HG03108 (cell line): ENCODE measurements around the gene TMPRSS15.
"Not testable (repeated sequence)": the region's sequence is repeated elsewhere in the genome, so short reads cannot be mapped to it uniquely, and the experiment has no call there.

ENCODE experiments used
- ATAC-seq: cut with Tn5 transposase; IDR thresholded peaks from one replicate; pipeline ENCODE4 v1.9.1; 2021; ENCODE audit warnings: moderate library complexity; ENCODE audit not compliant: unreplicated experiment

The TMPRSS15 gene

GRCh38 chr21:18403735-18404450 lies at the start of gene TMPRSS15:
Gene TMPRSS15, minus strand, starts transcription at chr21:18403785. Its CDS starts 163 bp downstream, at chr21:18403622.
- ATAC-seq = no peak

- no peak for ATAC-seq
Observed at GRCh38 chr21:18451670-18452069, 48.1 kb upstream of the TMPRSS15 start.

- no peak for ATAC-seq
Observed at GRCh38 chr21:18449605-18450550, 46.3 kb upstream of the TMPRSS15 start.

DNA sequence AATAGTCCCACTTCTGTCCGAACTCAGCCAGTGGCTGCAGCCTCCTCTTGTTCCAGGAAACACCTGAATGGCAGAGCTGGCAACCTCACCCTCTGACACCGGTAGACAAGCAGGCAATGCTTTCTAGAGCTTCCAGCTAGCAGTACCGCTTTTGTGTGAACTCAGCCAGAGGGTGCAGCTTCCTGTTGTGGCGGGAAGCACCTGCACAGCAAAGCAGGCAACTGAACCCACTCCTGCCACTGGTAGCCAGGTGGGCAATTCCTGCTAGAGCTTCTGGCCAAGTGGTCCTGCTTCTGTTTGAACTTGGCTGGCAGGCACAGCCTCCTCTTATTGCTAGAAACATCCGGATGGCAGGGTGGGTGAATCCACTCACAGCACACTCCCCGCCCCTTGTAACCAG lies 40.1 kb upstream of the TMPRSS15 start:
- no peak for ATAC-seq

DNA sequence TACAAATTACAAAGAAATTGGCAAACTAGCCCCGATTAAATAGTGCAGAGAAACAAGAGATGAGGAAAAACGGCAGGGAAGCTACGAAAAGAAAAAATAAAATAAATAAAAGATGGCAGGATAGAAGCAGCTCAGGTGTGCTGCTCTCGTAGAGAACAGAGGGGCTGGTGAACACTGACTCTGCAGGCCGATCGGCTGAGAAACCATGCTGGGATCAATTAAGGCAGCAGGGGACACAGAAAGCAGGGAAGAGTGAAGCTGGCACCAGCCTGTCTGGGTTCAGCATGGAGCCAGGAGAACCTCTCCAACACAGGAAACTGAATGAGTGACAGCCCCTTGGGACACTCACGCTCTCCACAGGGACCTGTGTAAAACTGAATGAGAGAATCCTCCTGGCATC lies 39.5 kb upstream of the TMPRSS15 start:
- ATAC-seq = no peak

DNA sequence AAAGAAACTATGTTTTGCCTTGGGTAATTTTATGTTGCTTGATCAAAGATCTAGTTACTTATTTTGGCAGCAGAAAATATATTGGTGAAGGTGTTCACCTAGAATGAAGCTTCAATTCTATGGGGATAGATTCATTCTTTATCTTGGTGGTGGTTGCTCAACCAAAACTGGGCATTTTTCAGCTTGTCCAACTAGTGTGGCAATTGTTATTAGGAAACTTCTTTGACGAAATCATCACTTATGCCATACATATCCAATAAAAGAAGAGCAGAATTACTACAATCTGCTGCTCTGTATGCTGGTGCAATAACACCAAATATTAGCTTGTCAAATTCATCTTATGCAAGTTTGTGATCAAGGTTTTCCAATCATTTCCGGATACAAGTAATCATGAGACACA lies 26.8 kb upstream of the TMPRSS15 start:
- ATAC-seq = no peak

GRCh38 chr21:18424276-18424675 lies 20.7 kb upstream of the TMPRSS15 start:
- ATAC-seq = no peak

- no peak for ATAC-seq
Observed at GRCh38 chr21:18417141-18417790, 13.7 kb upstream of the TMPRSS15 start.

GRCh38 chr21:18411565-18411964 lies 8.0 kb upstream of the TMPRSS15 start:
- no peak for ATAC-seq

DNA sequence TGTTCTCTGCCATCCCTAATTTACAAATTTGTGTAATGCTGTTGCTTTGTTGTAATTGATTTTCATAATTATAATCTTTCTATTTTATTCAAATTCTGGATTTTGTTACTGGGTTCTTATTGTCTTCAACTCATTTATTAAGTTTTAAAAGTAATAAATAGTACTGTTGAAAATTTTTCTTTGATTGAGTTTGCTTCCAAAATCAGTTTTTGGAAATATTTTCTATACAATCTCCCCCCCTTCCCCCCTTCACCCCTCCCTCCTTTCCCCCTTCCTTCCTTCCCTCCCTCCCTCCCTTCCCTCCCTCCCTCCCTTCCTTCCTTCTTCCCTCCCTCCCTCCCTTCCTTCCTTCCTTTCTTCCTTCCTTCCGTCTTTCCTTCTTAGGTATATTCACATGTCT lies 6.0 kb upstream of the TMPRSS15 start:
- no peak for ATAC-seq

GRCh38 chr21:18398843-18399242 lies 4.7 kb downstream of the TMPRSS15 start:
- ATAC-seq = no peak

GRCh38 chr21:18387994-18388393 lies 15.6 kb downstream of the TMPRSS15 start:
- ATAC-seq = no peak

DNA sequence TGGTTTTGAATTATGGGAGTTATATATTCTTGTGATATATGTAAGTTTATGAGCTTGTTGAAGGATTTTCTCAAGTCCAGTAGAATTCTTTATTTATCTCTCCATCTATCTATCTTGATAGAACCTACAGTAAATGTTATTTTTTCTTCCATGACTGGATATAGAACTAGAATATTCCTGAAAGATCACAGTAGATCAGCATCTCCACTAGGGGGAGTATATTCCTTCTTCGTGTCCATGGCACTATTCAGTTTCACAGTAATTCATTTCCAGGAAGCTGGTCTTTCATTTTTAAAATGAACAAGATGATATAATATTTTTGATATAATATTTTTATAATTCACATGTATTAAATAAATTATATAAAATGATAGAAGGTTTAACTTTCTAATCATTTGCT lies 18.8 kb downstream of the TMPRSS15 start:
- ATAC-seq = no peak

DNA sequence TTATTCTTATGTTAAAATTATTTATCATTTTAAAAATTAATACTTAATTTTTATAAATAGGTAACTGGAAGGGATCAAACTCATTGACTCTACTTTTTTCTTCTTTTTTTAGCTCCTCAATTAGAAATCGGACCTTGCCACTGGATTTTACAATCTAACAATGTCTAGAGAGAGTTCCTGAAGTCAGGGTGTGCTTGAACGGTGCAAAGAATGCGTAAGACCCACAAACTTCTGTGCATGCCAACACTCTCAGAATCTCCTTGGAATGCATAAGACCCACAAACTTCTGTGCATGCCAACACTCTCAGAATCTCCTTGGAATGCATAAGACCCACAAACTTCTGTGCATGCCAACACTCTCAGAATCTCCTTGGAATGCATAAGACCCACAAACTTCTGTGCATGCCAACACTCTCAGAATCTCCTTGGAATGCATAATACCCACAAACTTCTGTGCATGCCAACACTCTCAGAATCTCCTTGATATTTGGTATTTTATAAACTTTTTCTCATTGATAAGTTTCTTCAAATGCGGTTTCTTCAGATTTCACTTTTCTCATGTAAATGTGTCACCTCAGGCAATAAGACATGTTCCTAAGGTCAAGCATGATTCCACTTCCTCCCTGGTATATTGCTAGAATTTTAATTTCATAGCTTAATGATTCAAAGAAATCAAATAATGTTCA lies 20.5 kb downstream of the TMPRSS15 start:
- not testable (repeated sequence) for ATAC-seq

DNA sequence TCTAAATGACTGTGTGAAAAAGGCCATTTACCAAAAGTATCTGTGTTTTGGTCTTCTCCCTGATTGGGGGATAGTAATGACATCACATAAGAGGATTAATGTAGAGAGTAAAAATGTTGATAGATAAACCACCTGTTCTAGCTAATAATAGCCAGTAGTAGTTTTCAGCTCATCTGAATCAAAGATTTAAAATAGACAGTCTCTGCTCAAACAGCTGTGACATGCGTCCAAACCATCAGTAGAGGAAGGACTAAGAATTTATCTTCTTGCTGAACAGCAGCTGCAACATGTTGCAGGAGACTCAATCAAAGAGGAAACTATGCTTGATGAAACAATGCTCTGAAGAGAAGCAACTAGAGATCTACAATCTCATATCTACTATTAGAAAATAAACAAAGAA lies 21.4 kb downstream of the TMPRSS15 start:
- no peak for ATAC-seq

- no peak for ATAC-seq
Observed at GRCh38 chr21:18373606-18374005, 30.0 kb downstream of the TMPRSS15 start.

DNA sequence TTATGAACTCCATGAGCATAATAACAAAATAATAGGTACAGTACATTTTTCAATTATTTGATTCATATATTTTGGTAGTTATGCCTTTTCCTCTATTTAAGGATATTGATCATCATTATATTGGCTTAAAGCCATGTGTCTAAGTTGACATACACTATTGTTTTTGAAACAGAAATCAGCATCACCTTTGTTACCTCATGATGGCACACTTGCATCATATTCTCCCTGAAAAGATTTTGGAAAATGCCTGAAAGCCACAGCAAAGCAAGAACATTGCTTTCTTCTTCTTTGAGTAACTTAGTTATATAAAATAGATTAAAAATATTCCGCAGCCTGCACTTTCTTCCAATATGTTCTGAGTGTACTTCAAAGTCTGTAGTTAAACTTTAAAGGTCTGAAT lies 33.3 kb downstream of the TMPRSS15 start:
- no peak for ATAC-seq

DNA sequence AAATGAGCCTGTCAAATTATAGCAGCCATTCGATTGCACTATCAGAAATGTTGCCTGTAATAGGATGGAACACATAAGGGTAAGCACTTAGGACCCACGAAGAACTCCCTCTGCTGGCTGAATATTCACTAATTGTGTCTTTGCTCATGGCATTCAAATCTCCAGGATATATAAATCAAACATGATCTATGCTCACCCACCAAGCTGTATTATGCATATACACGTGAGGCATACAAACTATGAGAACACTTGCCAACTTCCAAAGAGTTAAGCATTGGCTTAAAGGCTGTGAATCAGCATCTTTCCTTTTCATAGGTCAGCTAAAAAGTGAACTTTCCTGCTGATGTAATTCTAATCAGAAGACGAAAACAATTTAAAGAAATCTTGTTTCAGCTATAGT lies 34.5 kb downstream of the TMPRSS15 start:
- no peak for ATAC-seq

DNA sequence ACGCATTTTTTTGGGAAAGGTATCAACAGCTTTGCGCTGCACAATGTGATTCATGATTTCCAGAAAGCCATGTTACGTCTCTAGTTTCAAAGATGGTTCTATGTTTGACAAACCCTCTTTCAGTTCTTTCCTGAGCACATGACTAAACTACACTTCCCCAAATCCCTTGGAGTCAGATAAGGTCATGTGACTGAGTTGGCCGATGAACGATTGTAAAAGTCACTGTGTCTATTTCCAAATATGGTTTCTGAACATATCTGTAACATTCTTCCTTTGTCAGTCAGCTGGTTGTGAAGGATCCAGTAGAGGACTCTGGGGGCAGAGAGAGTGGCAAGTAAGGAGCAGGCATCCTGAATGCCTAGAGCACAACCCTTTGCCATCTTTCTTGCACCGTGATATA lies 35.4 kb downstream of the TMPRSS15 start:
- no peak for ATAC-seq

GRCh38 chr21:18356801-18357200 lies 46.8 kb downstream of the TMPRSS15 start:
- no peak for ATAC-seq

- ATAC-seq = no peak
Observed at GRCh38 chr21:18354947-18355346, 48.6 kb downstream of the TMPRSS15 start.
